Esophagus squamous epithelium (tissue), 5 donors: Measurements from ENCODE around the gene DIDO1. TPM values are rescaled to one million over a fixed set of nuclear protein-coding genes. Genes with fewer than 3 reads are reported as not detected.
"Not testable (repeated sequence)": the region's sequence is repeated elsewhere in the genome, so short reads cannot be mapped to it uniquely, and the experiment has no call there.

Source experiments
- DNase-seq: peaks from one replicate; lab custom pipeline; 2025; lab: John Stamatoyannopoulos, UW
- H3K27ac ChIP-seq, 4 donors: fragments of 200-600 bp; sonication (generic); one replicate each; pipeline ENCODE4 v1.5.1; 2016 to 2019; ENCODE audit warnings: mild to moderate bottlenecking in 1 of 4
- H3K27me3 ChIP-seq, 4 donors: fragments of 200-600 bp; sonication (generic); 1 replicate in 3 of 4; 2 replicates in 1 of 4; pipeline versions ENCODE4 v1.5.1 to v1.6.0; 2017 to 2021; ENCODE audit warnings: antibody characterized with exemption in 1 of 4
- H3K36me3 ChIP-seq, 3 donors: fragments of 200-600 bp; sonication (generic); one replicate each; pipeline ENCODE4 v1.5.1; 2016 to 2019
- H3K4me1 ChIP-seq, 3 donors: fragments of 200-600 bp; sonication (generic); one replicate each; pipeline ENCODE4 v1.5.1; 2017 to 2019
- H3K4me3 ChIP-seq, 4 donors: fragments of 200-600 bp; sonication (generic); 1 replicate in 3 of 4; 2 replicates in 1 of 4; pipeline ENCODE4 v1.5.1; 2016 to 2019; ENCODE audit warnings: mild to moderate bottlenecking in 2 of 4, moderate library complexity in 1 of 4
- H3K9me3 ChIP-seq, 3 donors: fragments of 200-600 bp; sonication (generic); one replicate each; pipeline ENCODE4 v1.5.1; 2016 to 2019
- CTCF ChIP-seq, 6 experiments: fragments of 450-650 bp in 4 of 6; fragments of 200-600 bp in 2 of 6; sonication (generic) in 2 of 6; IDR thresholded peaks; one replicate each; pipeline ENCODE4 v1.5.1; 2016 to 2019; ENCODE audit warnings: antibody characterized with exemption in 6 of 6, mild to moderate bottlenecking in 4 of 6, moderate library complexity in 4 of 6
- POLR2A ChIP-seq, 4 donors: fragments of 450-650 bp; IDR thresholded peaks; one replicate each; pipeline ENCODE4 v1.6.1; 2017; ENCODE audit warnings: antibody characterized with exemption in 4 of 4, mild to moderate bottlenecking in 4 of 4, moderate library complexity in 3 of 4
- WGBS, 2 donors: methylation state at CpG; one replicate each; pipeline ENCODE4 v1.1.5; 2018; 5-methylcytosine and 5-hydroxymethylcytosine counted together
- intact Hi-C: fragments of 100-400 bp; cut with DNase I; formaldehyde crosslinking; loops from one replicate; pipeline ENCODE4 v1.15.0; 2022
- total RNA-seq, 4 donors: library from RNA; depleted of rRNA; stranded (reverse); fragments of >200 nt; gene quantifications; one replicate each; pipeline ENCODE4 v1.1.0, GENCODE V29; 2016
- donor health status: DM: yes; HTN: yes; CAD: no.

DIDO1 gene
- total RNA-seq, 4 donors from 2014 or later = 27.6 to 57.8 (median 36.7) TPM

DNA sequence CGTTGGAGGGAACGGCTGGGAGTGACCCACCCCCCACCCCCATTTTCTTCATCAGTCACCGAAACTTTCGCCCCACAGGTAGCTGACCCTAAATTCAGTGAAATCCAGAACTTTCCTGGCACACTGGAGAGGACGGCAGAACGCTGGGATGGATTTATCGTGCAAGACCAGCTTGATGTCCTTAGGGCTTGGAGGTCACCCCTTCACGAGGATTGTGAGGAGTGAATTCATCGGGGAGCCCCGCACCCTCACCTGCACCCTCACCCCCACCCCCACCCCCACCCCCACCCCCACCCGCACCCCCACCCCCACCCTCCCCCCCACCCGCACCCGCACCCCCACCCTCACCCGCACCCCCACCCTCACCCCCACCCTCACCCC lies 51.4 kb downstream of the DIDO1 start:
- intact Hi-C loops = loop anchor here (10.0 kb wide), 1 partner anchor 140 kb away; no protein-coding TSS in a partner anchor
- no peaks in the 10 kb centered on the region for H3K9me3 ChIP-seq
- H3K36me3 ChIP-seq = peaks cover 0 to 17% (median 0%) of the 10 kb centered on the region in 3 donors
- H3K27me3 ChIP-seq = no peaks in the 10 kb centered on the region
- no peak for DNase-seq
- WGBS, 2 donors = 88 to 96% methylated on average over 3 to 9 of the region's 14 CpGs
- TF ChIP-seq POLR2A (IDR thresholded peaks at IDR 0.05) = no peak
- TF ChIP-seq CTCF (IDR thresholded peaks at IDR 0.05) = no peak
- H3K27ac ChIP-seq = no peak overlapping the region
- H3K4me1 ChIP-seq = peaks cover 10 to 37% (median 25%) of the 10 kb centered on the region in 3 donors
- H3K4me3 ChIP-seq = no peak overlapping the region

- H3K27me3 ChIP-seq, H3K36me3 ChIP-seq, H3K9me3 ChIP-seq, H3K4me3 ChIP-seq, DNase-seq: not testable (repeated sequence)
- TF ChIP-seq CTCF (IDR thresholded peaks at IDR 0.05) = peak in 5 of 6 experiments; percentile 44 to 58 (median 54)
- WGBS, 2 donors = 0 to 2% methylated on average over 13 to 14 of the region's 15 CpGs
- H3K4me1 ChIP-seq = peaks cover 10 to 37% (median 25%) of the 10 kb centered on the region in 3 donors
- intact Hi-C loops = loop anchor here (10.0 kb wide), 1 partner anchor 141 kb away; no protein-coding TSS in a partner anchor
- H3K27ac ChIP-seq = peak overlapping the region in 1 of 4 donors; percentile 21
Observed at GRCh38 chr20:62873681-62874031, 52.6 kb downstream of the DIDO1 start.

DNA sequence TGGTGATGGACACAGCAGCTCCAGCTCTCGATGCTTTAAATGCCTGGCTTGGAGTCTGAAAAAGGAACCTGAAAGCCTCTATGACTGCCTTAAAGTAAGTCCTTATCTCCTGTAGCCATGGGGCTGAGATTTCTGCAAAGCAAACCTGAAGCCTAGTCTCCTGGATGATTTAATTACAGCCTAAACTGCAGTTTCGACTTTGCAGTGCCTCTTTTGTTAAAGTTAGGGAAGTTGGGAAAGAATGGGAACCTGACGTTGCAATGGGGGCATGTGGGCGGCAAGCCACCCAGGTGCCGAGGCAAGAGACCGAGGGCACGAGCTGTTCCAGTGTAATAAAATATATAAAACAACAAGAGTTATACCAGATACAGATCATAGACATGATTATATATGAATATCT lies 53.0 kb downstream of the DIDO1 start:
- Histone ChIP-seq H3K9me3 (no peaks in the 10 kb centered on the region), H3K4me1 (peaks cover 10 to 37% (median 25%) of the 10 kb centered on the region in 3 donors), H3K36me3 (peaks cover 0 to under 1% (median 0%) of the 10 kb centered on the region in 3 donors), H3K27ac (no peak overlapping the region), H3K4me3 (no peak overlapping the region), H3K27me3 (no peaks in the 10 kb centered on the region)
- intact Hi-C loops = loop anchor here (10.0 kb wide), 1 partner anchor 142 kb away; no protein-coding TSS in a partner anchor
- no peak for DNase-seq
- 71 to 78% methylated on average over 7 of the region's 7 CpGs for WGBS, 2 donors
- TF ChIP-seq POLR2A (IDR thresholded peaks at IDR 0.05) (no peak), CTCF (IDR thresholded peaks at IDR 0.05) (no peak)

GRCh38 chr20:62872862-62873261 lies 53.4 kb downstream of the DIDO1 start:
- Histone ChIP-seq H3K4me1 (peaks cover 10 to 37% (median 25%) of the 10 kb centered on the region in 3 donors), H3K9me3 (no peaks in the 10 kb centered on the region)
- intact Hi-C loops = loop anchor here (10.0 kb wide), 1 partner anchor 142 kb away; no protein-coding TSS in a partner anchor

More at GRCh38 chr20:62872862-62873261, 53.4 kb downstream of the DIDO1 start:
- Histone ChIP-seq H3K4me3 (no peak overlapping the region), H3K27ac (no peak overlapping the region), H3K27me3 (no peaks in the 10 kb centered on the region), H3K36me3 (no peaks in the 10 kb centered on the region)
- DNase-seq = no peak
- TF ChIP-seq CTCF (IDR thresholded peaks at IDR 0.05) = no peak
- 90 to 93% methylated on average over 5 to 6 of the region's 6 CpGs for WGBS, 2 donors
